DND-41 (cell line): ENCODE measurements around the gene PPP6C.

Experiments used
- ATAC-seq: fragments of 200-7000 bp; cut with Tn5 transposase; 3 replicates; pipeline ENCODE4 v1.9.1; 2021; ENCODE audit warnings: low read depth; ENCODE audit not compliant: insufficient read depth
- DNase-seq: peaks from one replicate; pipeline ENCODE4 v3.0.0-alpha.2; 2020
- H2AFZ ChIP-seq: 2 replicates; pipeline ENCODE4 v1.6.0; 2012; ENCODE audit warnings: low read depth, low read length
- H3K27ac ChIP-seq: 2 replicates; pipeline ENCODE4 v1.5.1; 2012; ENCODE audit warnings: low read length, inconsistent platforms
- H3K27me3 ChIP-seq: fragments of 200-600 bp; sonication (generic); 2 replicates; pipeline ENCODE4 v1.6.0; 2012; ENCODE audit warnings: low read length, mild to moderate bottlenecking, inconsistent platforms; ENCODE audit not compliant: insufficient read depth, poor library complexity
- H3K36me3 ChIP-seq: 2 replicates; pipeline ENCODE4 v1.5.1; 2012; ENCODE audit warnings: low read length, inconsistent platforms; ENCODE audit not compliant: insufficient read depth
- H3K4me1 ChIP-seq: 2 replicates; pipeline ENCODE4 v1.5.1; 2012; ENCODE audit warnings: mild to moderate bottlenecking, low read length; ENCODE audit not compliant: insufficient read depth
- H3K4me2 ChIP-seq: 2 replicates; pipeline ENCODE4 v1.6.0; 2012; ENCODE audit warnings: mild to moderate bottlenecking, moderate library complexity, low read length, inconsistent platforms; ENCODE audit not compliant: insufficient read depth
- H3K4me3 ChIP-seq, 2 experiments: fragments of 200-600 bp in 1 of 2; shearing (Covaris generic) in 1 of 2; 2 replicates each; pipeline ENCODE4 v1.5.1; 2012 to 2016; ENCODE audit warnings: inconsistent platforms in 2 of 2, low read length in 2 of 2, mild to moderate bottlenecking in 2 of 2, low read depth in 1 of 2, moderate library complexity in 1 of 2
- H3K79me2 ChIP-seq: 2 replicates; pipeline ENCODE4 v1.6.0; 2012; ENCODE audit warnings: low read length, inconsistent platforms; ENCODE audit not compliant: insufficient read depth
- H3K9ac ChIP-seq: 2 replicates; pipeline ENCODE4 v1.6.0; 2012; ENCODE audit warnings: low read depth, mild to moderate bottlenecking, inconsistent platforms, low read length, moderate library complexity
- H3K9me3 ChIP-seq: 2 replicates; pipeline ENCODE4 v1.5.1; 2012; ENCODE audit warnings: low read length, moderate library complexity, mild to moderate bottlenecking, inconsistent platforms; ENCODE audit not compliant: insufficient read depth, severe bottlenecking
- H4K20me1 ChIP-seq: 2 replicates; pipeline ENCODE4 v1.6.0; 2012; ENCODE audit warnings: low read length; ENCODE audit not compliant: insufficient read depth
- EZH2 ChIP-seq: IDR thresholded peaks from 3 replicates; pipeline ENCODE4 v1.6.1; 2012; ENCODE audit warnings: borderline replicate concordance, low read depth, mild to moderate bottlenecking, moderate library complexity, low read length, inconsistent platforms; ENCODE audit not compliant: severe bottlenecking
- TF ChIP-seq, protein P1 (sequence below): IDR thresholded peaks from 2 replicates; pipeline ENCODE4 v1.5.1; 2012; ENCODE audit warnings: borderline replicate concordance, low read length, moderate library complexity, mild to moderate bottlenecking; ENCODE audit not compliant: poor library complexity, severe bottlenecking; ENCODE audit errors: extremely low read depth

Gene PPP6C

DNA sequence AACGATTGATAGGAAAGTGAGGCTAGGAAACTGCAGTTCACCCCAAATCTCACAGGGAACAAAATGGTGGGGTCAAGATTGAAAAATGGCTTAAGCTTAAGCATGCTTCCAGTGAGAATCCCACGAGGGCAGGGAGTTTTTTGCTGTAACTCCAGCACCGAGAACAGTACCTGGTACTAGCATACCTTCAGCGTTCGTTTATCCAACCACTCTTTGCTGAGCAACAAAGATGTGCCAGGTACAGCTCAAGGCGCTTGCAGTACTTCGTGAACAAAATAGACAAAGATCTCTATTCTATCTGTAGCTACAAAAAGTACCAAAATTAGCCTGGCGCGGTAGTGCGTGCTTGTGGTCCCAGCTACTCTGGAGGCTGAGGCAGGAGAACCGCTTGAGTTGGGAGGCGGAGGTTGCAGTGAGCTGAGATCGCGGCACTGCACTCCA, 778 bp upstream of the PPP6C start:
- H3K9me3 ChIP-seq, result no peaks in the 10 kb centered on the region
- peak; percentile 21 for DNase-seq
- peaks cover 31% of the 10 kb centered on the region for H3K4me1 ChIP-seq
- no peaks in the 10 kb centered on the region for H3K27me3 ChIP-seq
- ATAC-seq, result no peak
- peak overlapping the region; percentile 79 for H3K27ac ChIP-seq
- peaks cover 2% of the 10 kb centered on the region; the same call in 1 of the 2 replicates for H3K36me3 ChIP-seq
- H3K79me2 ChIP-seq, result peaks cover 52% of the 10 kb centered on the region
- H3K4me3 ChIP-seq, result peak overlapping the region; percentile 81 to 95
- H4K20me1 ChIP-seq, result 0 out of 2 replicates have a peak, but pooled peaks cover 4% of the 10 kb centered on the region
- H3K4me2 ChIP-seq, result peak overlapping the region; percentile 79
- H2AFZ ChIP-seq, result peak overlapping the region; percentile 93
- peak overlapping the region; percentile 79 for H3K9ac ChIP-seq
- TF ChIP-seq, protein P1, sequence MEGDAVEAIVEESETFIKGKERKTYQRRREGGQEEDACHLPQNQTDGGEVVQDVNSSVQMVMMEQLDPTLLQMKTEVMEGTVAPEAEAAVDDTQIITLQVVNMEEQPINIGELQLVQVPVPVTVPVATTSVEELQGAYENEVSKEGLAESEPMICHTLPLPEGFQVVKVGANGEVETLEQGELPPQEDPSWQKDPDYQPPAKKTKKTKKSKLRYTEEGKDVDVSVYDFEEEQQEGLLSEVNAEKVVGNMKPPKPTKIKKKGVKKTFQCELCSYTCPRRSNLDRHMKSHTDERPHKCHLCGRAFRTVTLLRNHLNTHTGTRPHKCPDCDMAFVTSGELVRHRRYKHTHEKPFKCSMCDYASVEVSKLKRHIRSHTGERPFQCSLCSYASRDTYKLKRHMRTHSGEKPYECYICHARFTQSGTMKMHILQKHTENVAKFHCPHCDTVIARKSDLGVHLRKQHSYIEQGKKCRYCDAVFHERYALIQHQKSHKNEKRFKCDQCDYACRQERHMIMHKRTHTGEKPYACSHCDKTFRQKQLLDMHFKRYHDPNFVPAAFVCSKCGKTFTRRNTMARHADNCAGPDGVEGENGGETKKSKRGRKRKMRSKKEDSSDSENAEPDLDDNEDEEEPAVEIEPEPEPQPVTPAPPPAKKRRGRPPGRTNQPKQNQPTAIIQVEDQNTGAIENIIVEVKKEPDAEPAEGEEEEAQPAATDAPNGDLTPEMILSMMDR, result no peak
- no peak for TF ChIP-seq EZH2

- Histone ChIP-seq H3K79me2 (peaks cover 66% of the 10 kb centered on the region), H3K4me2 (peak overlapping the region; percentile 88), H3K27ac (peak overlapping the region; percentile 79), H3K9ac (peak overlapping the region; percentile 79), H2AFZ (peak overlapping the region; percentile 93), H3K4me3 (peak overlapping the region; percentile 81 to 95; a peak in 3 of 4 replicates), H3K36me3 (peaks cover 3% of the 10 kb centered on the region), H4K20me1 (peaks cover 8% of the 10 kb centered on the region; the same call in 1 of the 2 replicates), H3K27me3 (no peaks in the 10 kb centered on the region), H3K9me3 (no peaks in the 10 kb centered on the region), H3K4me1 (peaks cover 28% of the 10 kb centered on the region)
- ATAC-seq, result peak; percentile 18
- TF ChIP-seq, protein P1, result no peak
- TF ChIP-seq EZH2, result no peak
- peak; percentile 30 for DNase-seq
Observed at GRCh38 chr9:125189011-125189360, 617 bp downstream of the PPP6C start.

GRCh38 chr9:125183561-125183960, 6.0 kb downstream of the PPP6C start:
- Histone ChIP-seq H3K27me3 (no peaks in the 10 kb centered on the region), H4K20me1 (peaks cover 30% of the 10 kb centered on the region; the same call in 1 of the 2 replicates), H2AFZ (no peak overlapping the region), H3K9ac (no peak overlapping the region), H3K9me3 (no peaks in the 10 kb centered on the region), H3K4me2 (no peak overlapping the region), H3K79me2 (peaks cover 98% of the 10 kb centered on the region), H3K4me1 (peaks cover 17% of the 10 kb centered on the region), H3K36me3 (peaks cover 12% of the 10 kb centered on the region), H3K27ac (no peak overlapping the region), H3K4me3 (no peak overlapping the region)
- no peak for TF ChIP-seq EZH2
- TF ChIP-seq, protein P1, result no peak
- ATAC-seq (no peak), DNase-seq (no peak)
